Left kidney (tissue), 2 donors: ENCODE measurements around the gene EEF2K. TPM values are rescaled to one million over a fixed set of nuclear protein-coding genes. Genes with fewer than 3 reads are reported as not detected.
"Not testable (repeated sequence)": the region's sequence is repeated elsewhere in the genome, so short reads cannot be mapped to it uniquely, and the experiment has no call there.

Experiments
- DNase-seq: peaks from one replicate; pipeline ENCODE4 v3.0.0-alpha.2; 2013
- polyA plus RNA-seq: library from polyadenylated mRNA; unstranded; fragments of 120-200 nt; gene quantifications from one replicate; pipeline ENCODE4 v1.2.1, GENCODE V29; 2013; ENCODE audit not compliant: insufficient read length

EEF2K gene
- polyA plus RNA-seq, 1 donor = 13.2 TPM

DNA sequence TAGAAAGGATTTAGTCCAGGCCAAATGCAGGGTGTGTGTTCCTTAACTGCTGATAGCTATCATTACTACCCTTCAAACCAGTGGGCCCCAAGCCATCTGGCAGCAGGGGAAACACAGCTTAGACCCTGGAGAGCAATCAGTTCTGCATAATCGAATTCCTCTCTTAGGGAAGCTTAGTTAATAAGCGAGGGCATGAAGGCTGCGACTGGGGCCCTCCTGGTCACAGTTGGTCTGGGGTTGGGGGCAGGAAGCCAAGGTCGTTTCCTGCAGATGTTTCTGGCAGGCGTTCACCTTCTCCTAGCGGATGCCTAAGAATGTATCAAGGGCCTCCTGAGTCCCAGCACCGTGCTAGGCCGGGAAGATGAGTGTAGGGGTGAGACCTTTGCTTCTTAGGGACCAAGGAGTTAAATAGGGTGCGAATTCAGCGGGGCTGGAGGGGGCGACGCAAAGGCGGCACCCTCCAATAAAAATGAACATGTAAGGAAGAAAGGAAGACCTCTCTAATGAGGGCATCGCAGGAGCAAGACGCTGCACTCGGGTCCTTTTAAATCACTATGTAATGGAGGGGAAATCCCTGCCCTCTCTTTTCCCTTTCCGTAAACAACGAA lies 16.5 kb upstream of the EEF2K start:
- DNase-seq = no peak

DNA sequence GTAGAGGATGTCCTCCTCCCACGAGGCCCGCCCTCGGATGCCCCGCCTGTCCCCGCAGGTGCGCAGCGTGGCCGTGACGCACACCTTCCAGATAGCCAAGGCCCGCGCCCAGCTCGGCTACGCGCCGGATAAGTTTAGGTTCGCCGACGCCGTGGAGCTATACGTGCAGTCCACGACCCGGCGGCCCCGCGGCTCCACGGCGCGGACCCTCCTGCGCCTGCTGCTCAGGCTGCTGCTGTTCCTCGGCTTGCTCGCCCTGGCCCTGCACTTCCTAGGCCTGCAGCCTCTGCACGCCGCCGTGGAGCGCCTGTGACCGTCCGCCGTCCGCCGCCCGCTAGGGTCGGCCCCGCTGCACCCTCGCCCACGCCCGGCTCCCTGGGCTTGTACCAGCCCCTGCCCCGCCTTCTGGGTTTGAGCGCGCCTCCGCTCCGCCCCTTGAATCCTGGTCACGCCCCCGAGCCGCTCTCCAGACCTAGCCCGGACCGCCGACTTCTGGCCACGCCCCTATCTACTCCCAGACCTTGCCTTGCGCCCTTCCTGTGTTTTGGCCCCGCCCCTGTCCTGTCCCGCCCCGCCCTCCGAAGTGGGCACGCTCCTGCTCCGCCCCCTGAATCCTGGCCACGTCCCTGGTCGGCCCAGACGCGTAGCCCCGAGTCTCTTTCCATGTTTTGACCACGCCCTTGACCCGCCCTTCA lies 15.8 kb upstream of the EEF2K start:
- no peak for DNase-seq

DNA sequence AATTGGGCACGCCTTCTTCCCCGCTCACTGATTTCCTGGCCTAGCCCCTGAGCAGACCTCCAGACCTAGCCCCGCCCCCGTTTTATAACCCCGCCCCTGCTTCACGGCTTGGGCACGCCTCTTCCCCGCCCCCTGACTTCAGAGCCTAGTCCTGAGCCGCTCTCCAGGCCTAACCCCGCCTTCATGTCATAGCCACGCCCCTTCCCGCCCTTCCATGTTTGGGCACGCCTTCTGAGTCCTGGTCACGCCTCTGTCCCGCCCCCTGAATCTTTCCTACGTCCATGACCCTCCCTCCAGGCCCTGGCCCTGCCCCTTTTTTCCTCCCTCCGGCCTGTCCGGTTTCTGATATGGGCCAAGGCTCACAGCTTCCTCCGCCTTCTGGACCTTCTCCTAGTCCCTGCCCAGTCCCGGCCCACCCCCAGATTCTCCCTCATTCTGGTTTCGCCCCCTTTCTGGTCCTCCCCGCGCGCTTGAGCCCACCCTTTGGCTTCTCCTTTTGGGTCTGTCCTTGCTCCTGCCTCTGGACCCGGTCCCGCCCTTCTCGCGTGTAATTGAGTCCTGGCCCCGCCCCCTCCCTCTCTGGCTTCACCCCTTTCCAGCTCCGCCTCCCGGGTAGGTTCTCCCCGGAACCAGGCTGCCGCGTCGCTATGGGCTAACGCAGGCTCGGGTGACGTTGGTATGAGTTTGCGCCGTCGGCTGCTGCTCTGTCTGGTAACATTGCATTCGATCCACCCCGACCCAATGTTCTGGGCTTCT lies 15.1 kb upstream of the EEF2K start:
- DNase-seq = peak; percentile 100

DNA sequence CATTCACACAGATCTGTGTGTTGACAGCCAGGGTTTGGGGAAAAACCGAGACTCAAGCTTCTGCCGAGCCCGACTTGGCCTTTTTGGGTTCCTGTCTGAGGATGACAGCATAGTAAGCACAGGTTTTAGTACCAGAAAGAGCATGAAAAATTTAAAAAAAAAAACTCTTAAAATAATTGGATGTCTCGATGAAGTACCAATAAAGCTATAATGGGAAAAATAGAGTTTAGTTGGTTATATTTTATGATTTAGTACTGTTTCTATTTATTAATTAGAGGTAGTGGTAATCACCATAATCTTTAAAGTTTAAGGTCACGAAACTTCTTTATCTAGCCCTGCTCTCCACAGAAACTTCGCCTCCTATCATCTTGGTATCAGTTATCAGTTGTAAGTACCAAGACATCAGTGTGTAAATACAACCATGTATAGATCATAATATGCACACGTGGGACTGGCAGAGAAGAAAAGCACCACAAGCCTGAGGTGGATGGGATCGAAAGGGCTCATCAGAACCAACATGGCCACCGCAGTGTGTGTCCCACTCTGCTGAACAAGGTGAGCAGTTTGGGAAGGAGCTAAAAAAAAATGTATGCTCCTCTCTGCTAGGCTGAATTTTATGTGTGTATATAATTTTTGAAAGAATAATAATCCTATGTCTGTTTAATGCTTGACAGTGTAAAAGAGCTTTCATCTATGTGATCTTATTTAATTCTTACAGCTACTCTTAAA lies 14.4 kb upstream of the EEF2K start:
- DNase-seq = no peak

DNA sequence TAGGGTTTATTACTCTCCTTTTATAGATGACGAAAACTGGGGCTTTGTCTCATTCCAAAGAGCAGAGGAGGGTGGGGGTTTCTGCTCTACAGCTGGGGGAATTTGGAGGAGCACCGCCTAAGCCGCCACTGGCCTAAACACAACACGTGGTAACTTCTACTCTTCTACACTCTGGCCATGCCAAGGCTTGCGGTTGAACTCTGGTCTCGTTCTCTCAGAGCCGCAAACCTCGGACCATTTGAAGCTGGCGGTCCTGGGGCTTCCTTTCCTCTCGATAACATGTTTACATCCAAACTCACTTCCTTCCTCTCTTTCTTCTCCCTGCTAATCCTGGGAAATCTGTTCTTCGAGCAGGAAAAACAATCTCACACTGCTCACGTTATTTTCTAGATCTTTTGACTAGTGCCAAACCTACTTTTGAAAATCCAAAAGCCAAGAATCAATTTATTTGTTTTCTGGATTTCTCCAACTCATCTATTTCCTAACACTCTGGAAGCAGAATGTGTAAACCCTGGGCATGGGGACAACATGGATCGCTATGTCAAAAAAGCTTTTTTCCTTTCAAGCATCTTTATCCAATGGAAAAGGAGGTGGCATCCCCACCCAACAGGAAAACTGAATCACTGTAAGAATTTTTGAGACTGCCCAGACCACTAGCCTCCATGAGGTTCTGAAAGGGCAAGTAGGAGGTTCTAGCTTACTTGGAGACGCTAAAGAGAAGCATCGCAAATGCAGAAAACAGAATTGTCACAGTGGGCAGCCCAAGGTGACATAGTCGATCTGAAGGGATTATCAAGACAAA lies 13.6 kb upstream of the EEF2K start:
- DNase-seq = no peak

DNA sequence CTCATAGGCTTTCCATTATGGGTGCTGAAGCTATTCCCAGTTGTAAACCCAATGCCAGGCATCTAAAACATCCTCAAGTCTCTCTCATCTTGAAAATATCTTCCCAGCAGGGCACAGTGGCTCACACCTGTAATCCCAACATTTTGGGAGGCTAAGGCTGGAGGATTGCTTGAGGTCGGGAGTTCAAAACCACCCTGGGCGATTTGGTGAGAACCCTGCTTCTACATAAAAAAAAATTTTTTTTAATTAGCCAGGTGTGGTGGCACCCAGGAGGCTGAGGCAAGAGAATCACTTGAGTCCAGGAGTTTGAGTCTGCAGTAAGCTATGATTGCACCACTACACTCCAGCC lies 13.0 kb upstream of the EEF2K start:
- DNase-seq = no peak

DNA sequence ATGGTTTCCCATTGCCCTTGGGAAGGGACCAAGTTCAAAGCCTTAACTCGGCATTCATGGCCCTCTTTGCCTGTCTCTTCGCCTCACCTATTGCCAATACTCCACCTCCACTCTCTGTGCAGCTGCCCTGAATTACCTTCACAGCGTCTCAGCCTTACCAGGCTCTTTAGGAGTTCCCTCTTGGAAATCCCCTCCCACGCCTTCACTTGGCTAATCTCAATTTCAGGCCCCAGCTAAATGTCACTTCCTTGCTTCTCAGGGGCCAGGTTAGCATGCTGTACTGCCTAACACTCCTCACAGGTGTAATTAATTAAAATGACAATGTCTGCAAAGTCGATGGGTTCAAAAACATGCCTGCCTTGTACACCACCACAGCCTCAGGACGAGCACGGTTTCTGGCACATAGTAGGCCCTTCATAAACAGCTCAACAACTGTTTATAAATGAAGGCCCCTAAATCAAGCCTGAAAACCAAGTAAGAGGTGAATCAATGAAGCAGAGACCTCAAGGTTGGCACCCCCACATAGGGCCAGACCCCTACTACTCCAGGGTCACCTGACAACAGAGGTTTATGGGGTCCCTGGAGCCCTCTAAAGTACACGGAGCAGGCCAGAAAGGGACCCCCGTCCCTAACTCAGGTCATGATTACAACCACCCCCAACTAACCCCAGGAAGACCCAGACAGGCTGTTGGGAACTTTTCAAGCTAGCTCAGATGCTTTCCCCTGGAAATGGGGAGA lies 11.2 kb upstream of the EEF2K start:
- DNase-seq = no peak

DNA sequence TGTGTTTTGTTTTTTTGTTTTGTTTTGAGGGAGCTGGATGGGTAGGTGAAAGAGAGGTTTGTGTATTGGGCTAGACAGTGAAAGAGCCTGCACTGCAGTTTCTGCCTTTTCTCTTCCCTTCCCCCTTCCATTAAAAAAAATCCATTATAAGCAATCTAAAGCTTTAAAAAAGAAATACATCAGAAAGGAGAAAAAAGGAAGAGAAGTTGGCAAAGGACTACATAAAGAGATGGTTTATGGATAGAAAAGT lies 10.7 kb upstream of the EEF2K start:
- DNase-seq = no peak

DNA sequence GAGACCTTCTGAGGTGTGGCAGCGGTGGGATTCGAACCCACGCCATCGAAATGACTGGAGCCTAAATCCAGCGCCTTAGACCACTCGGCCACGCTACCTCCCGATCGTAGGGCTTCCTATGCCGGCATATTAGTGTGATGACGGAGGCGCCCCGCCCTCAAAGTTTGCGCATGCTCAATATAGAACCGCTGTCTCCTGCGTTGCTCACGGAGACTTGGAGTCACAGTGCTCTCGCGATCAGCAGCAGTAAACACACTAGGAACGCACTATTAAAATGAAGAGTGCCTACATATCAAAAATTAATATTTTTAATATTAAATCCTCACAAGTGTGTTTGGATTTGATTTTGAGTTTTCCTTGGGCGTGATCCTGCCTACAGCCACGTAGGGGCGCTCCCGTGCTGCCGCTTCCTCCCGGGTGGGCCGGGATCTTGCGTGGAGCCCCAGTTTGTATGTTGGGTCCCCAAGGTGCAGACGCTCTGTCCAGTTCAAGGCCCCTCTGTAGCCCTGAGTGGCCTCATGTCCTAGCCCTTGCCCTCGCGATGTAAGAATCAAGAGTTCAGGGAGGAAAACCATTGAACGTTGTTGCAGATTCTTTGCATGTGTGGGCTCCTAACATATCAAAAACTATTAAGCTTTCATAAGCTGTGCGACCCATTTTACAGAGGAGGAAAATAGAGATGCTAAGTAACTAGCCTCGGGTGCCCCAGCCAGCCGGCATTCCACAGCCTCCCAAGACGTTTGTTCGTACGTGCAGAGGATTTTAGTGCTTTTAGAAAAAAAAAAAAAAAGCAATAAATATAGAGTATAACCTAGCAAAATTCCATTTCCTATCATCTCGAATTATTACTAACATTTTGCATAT lies 10.2 kb upstream of the EEF2K start:
- peak; percentile 94 for DNase-seq

DNA sequence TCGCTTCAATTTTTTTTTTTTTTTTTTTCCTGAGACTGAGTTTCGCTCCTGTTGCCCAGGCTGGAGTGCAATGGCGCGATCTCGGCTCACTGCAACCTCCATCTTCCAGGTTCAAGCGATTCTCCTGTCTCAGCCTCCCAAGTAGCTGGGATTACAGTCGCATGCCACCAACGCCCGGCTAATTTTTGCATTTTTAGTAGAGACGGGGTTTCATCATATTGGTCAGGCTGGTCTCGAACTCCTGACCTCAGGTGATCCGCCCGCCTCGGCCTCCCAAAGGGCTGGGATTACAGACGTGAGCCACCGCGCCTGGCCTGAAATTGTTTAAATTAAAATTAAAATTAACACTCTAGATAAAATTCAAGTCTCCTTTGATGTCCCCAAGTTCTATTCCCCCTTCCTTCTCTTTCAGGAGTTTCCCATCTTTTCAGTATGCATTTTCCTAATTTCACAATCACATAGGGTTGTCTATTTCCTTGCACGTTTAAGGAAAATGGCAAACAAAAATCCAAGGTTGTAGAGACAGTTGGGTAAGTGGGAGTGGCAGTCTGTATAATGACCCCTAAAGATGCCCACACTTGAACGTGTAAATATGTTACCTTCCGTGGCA lies 9.4 kb upstream of the EEF2K start:
- DNase-seq = not testable (repeated sequence)

DNA sequence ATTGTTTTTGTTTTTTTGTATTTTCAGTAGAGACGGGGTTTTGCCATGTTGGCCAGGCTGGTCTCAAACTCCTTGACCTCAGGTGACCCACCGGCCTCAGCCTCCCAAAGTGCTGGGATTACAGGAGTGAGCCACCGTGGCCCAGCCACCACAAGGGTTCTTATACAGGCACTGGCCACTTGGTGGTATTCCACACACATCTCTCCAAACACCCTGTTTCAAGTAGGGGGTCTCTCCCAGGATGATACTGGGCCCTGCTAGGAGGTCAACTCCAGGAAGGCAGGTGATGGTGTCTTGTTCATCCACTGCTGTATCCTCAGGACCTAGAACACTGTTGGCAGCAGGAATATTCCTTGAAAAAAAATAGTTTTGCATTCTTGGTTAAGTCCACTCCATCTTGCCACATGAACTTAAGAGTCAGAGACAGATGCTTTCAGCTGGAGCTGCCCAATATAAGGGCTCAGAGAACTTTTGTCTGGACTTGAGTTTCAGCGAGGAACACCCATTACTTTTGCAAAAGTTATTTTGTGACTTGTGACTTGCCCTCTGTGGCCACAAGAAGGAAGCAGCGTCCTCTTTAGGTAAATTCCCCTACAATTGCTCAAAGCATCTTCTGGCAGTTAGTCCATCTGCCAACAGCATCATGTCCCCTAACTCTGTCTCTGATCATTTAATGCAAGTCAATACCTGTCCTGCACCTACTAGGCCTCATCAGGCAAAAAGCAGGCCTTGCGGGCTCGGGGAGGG lies 7.4 kb upstream of the EEF2K start:
- DNase-seq = no peak

DNA sequence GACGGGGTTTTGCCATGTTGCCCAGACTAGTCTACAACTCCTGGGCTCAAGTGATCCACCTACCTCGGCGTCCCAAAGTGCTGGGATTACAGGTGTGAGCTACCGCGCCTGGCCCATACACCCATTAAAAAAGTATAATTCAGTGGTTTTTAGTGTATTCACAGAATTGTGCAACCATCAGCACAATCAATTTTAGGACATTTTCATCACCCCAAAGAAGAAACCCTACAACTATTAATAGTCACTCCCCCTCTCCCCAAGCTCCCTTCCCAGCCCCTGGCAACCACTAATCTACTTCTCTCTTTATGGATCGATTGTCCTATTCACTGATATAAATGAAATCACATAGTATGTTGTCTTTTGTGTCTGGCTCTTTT lies 3.8 kb upstream of the EEF2K start:
- DNase-seq = no peak

DNA sequence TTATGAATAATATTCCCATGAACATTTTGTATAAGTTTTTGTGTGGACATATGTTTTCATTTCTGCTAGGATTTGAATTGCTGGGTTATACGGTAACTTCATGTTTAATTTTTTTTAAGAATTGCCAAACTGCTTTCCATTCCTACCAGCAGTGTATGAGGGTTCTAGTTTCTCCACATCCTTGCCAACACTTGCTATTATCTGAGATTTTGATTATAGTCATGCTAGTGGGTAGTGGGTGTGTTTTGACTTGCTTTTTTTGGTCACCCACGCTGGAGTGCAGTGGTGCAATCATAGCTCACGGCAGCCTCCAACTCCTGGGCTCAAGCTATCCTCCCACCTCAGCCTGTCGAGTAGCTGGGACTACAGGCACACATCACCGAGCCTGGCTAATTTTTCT lies 3.0 kb upstream of the EEF2K start:
- DNase-seq = no peak

DNA sequence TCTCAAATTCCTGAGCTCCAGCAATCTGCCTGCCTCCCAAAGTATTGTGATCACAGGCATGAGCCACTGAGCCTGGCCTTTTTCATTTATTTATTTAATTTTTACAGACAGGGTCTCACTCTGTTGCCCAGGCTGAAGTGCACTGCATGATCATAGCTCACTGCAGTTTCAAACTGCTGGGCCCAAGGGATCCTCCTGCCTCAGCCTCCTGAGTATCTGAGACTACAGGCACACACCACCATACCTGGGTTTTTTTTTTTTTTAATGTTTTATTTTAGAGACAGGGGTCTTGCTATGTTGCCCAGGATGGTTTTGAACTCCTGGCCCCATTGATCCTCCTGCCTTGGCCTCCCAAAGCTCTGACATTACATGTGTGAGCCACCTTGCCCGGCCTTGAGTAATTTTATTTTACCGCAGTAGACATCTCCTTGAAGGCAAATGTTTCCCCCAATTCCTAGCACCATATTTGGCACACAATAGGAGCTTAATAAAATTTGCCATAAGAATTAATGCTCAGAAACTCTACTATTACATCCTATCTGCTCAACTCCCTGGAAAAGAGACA lies 1.9 kb upstream of the EEF2K start:
- DNase-seq = no peak

DNA sequence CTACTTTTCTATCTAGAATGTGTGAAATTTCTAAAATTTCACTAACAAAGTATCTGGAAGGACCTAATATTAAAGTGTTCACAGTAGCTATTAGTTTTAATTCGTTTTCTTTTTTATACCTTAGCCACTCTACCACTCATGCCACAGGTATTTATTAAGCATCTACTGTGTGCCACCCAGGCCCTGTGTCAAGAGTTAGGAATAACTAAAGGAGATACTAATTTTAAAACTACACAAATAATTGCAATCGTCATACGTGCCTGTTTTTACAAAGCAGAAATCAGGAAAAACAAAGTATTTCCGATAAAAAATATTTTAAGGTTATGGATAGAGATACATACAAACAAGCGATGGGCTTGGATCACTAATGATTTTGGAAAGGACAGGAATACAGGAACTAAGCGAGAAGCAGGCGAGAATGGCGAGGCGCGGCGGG lies 483 bp upstream of the EEF2K start:
- no peak for DNase-seq

DNA sequence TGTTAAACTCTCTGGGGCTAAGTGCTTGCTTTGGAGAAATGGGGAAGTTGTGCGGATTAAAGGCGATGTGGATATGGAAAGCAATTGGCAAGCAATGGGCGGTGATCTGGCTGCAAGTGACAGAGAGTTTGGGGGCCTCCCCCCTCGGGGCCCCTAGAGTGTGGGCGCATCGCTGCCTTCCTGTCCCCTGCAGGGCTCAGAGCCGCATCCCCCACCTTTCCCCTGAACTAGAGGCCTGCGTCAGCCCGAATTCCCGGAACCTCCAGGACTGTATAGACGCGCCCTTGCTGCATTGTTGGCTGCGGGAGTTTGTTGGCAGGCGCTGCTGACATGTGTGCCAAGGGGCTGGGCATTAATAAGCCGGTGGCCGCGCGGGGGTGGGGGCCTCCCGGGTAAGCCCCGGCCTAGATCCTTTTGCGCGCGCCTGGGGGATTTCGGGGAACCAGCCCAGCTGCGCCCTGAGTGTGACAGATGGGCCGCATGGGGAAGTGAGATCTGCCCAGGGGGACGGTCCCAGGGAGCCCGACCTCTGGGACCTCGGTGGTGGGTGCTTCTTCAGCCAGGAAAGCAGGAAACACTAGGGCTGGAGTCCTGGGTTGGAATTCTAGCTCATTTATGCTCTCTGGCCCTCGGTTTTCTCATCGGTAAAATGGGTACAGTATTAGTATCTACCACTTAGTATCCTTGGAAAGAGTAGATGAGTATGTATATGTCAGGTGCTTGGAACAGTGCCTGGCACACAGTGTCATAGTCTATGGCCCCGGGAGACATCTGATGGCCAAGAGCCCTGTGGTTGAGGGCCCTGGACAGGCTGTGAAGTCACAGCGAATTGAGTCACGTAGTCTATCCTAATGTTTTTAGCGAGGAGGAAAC lies 1.0 kb downstream of the EEF2K start:
- DNase-seq = no peak

DNA sequence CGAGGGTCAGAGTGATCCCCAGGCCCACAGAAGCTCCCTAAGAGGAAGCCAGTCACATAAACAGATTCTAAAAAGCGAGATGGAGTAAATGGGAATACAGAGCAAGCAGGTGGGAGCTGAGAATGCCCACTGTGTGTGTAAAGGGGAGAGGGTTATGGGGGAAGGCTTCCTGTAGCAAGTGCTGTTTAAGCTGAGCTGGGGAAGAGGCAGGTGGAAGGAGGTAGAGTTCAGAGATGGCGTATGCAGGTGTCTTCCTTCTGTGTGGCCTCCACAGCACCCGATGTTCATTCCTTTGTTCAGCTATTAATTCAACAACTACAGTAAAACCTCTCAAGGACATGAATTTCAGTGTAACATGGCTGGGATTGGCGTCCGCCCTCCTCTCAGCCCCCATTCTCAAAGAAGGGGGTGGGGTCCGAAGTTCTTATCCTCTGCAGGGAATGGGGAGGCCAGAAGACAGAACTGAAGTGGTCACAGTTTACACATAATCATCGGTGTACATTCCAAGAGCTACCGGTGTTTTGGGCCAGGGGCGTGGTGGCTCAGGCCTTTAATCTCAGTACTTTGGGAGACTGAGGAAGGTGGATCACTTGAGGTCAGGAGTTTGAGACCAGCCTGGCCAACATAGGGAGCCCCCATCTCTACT lies 1.8 kb downstream of the EEF2K start:
- no peak for DNase-seq

DNA sequence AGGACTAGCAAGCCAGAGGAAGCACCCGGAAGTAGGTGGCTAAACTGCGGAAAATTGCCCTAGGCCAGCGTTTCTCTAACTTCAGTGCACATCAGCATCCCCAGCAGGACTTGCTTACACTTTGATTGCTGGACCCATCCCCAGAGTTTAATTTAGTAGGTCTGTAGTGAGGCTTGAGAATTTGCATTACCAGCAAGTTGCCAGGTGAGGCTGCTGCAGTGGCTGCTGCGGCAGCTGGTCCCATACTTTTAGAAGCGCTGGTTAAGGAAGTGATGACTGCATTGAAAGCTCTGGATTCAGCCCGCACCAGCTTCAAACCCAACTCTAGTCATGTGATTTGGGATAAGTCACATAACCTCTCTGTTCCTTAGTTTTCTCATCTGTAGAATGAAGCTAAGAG lies 4.2 kb downstream of the EEF2K start:
- no peak for DNase-seq
